HG02571 (cell line): ENCODE measurements around the gene PNRC1.
"Not testable (repeated sequence)": the region's sequence is repeated elsewhere in the genome, so short reads cannot be mapped to it uniquely, and the experiment has no call there.

Experiments used
- ATAC-seq: cut with Tn5 transposase; IDR thresholded peaks from one replicate; pipeline ENCODE4 v1.9.1; 2021; ENCODE audit warnings: mild to moderate bottlenecking, moderate library complexity; ENCODE audit not compliant: unreplicated experiment

Gene PNRC1

DNA sequence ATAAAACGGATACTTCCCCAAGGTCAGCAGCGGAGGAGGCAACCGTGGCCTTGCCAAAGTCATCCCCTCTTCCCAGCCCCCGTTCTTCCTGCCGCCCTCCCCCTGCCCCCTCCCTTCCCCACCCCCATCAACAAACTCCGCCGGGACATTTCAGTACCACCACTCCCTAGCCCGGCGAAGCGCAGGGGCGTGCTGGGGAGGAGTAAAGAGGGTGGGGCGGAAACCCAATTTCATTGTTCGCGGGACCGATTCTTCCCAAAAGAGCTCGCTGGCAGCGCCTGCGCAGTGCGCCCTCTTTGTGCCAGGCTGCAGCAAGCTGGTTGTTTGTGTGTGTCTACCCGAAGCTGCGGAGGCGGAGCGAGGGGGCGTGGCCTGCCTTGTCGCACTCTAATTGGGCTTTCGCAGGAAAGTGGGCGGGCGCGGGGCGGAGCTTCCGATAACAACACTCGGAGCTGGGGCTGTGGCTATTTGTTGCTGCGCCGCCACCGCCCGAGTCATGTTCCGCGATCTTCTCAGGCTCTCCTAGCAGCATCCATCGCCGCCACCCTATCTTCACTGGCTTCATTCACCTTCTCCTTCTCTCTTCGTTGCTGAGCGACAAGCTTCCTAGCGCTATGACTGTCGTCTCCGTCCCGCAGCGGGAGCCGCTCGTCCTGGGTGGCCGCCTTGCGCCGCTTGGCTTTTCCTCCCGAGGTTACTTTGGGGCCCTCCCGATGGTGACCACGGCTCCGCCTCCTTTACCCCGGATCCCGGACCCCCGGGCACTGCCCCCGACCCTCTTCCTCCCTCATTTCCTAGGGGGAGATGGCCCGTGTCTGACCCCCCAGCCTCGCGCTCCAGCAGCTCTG, at the start of gene PNRC1:
Gene PNRC1 (plus strand): TSS at position 471 of the 848 bp plus-strand sequence. CDS start 144 bp downstream, at position 615.
- ATAC-seq = peak; percentile 69

DNA sequence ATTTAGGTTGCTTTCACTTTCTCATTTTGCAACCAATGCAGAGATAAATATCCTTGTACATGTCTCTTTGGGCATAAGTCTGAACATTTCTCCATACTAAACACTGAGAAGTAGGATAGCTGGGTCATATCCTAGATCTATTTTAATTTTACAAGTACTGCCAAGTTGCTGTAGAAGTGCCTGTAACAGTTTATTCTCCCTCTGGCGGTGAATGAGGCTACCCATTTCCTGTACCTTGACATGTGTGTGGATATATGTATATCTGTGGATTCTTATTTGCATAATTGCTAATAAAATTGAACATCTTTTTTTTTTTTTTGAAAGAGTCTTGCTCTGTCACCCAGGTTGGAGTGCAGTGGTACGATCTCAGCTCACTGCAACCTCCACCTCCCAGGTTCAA, 48.0 kb upstream of the PNRC1 start:
- ATAC-seq = no peak

DNA sequence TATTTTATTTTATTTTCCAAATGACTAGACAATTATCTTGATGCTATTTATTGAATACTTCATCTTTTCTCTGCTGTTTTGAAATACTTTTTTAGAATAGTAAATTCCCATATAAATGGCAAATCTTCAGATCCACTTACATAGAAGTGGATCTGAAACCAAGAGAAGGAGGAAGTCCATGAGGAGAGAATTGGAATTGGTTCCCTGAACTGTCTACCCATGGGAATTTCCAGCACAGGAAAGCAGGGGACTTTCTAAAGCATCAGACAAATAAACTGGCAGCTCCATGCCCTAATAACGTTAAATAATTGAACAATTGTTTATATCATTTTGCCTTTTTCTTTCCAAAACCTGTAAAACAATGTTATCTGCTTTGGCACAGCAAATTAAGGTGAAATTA, 47.1 kb upstream of the PNRC1 start:
- ATAC-seq = no peak

DNA sequence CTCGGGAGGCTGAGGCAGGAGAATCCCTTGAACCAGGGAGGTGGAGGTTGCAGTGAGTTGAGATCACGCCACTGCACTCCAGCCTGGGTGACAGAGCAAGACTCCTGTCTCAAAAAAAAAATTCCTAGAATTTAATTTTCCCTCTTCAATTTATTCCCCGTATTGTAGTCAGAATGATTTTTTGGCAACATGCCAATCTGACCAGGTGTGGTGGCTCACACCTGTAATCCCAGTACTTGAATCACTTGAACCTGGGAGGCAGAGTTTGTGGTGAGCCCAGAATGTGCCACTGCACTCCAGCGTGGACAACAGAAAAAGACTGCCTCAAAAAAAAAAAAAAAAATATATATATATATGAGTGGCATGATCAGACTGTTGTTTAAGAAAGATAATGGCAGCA, 46.4 kb upstream of the PNRC1 start:
- not testable (repeated sequence) for ATAC-seq

DNA sequence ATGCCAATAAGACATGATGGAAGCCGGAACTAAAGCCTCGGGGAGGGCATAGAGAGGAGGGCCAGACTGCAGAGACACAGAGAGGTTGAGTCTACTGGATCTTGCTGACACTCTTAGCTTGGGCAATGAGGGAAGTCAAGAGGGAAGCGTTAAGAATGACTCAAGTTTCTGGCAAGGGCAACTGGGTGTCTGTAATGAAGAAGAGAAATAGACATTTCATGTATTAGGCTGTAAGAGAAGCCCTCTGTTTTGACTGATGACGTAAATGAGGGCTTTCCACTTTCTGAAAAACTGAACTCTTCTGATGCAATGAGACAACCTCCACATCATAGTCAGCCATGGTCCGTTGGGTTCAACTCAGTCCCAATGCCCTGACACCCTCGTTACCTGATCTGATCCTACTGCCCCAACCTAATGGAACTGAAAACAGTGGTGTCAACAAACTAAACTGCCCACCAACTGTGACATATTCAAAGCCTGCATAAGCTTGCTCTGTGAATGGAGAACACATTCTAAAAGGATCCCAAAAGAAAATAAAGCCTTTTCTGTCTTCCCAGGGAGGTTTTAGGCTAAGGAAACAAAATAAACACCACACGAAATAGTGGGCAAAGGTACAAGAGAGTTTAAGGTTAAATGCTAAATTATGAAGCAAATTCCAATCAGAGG, 45.8 kb upstream of the PNRC1 start:
- no peak for ATAC-seq

DNA sequence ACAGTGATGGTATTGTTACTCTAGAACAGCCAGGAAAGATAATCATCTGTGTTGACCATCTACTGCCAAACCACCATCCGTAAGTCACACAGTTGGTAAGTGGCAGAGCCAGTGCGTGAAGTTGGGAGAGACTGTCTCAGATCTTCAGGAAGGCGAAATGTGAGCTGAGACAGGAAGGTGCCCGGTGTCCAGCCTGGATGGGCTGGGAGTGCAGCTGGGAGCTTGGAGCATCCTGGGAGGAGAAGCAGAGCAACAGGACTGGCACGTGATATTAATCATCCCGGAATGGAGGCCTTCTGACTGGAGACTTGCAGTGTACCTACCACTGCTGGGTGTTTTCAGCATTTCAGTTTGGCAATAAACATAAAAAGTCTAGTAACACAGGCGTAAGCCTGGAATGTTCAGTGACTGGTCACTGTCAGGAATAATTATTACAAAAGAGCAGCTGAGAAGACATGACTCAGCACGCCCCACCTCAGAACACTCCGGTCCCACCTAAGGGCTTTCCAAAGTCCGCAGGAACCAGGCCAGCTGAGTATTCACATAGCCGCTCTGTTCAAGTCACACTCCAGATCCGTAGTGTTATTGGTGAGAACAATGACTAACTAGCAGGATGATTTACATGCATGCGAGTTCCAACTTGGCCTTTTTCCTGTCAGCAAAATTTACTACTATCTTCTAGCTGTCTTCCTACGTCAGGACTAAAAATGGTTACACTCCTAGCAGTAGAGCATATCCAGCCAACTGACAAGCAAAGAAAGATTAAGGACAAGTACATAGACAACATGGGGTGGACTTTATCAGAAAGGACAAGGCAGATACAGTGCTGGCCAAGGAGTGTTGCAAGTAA, 45.1 kb upstream of the PNRC1 start:
- no peak for ATAC-seq

DNA sequence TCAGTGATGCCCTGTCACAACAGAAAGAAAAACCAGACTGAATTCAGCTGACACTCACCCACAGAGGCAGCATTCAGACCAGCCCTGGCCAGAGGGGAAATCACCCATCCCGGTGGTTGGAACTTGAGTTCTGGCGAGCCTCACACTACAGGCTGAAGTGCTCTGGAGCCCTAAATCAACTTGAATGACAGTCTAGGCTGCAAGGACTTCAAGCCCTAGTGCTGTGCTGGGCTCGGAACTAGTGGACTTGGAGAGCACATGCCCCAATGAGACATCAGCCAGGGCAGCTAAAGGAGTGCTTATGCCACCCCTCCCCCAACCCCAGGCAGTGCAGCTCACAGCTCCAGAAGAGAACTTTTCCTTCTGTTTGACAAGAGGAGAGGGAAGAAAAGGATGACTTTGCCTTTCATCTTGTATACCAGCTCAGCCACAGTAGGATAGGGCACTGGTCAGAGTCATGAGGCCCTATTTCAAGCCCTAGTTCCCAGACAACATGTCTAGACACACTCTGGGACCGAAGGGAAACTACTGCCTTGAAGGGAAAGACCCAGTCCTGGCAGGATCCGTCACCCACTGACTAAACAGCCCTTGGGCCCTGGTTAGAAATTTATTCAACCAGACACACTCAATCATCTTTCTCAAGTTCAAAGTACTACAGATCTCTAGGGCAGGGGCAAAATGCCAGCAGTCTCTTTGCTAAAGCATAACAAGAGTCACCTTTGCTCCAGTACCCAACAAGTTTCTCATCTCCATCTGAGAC, 43.2 kb upstream of the PNRC1 start:
- no peak for ATAC-seq

DNA sequence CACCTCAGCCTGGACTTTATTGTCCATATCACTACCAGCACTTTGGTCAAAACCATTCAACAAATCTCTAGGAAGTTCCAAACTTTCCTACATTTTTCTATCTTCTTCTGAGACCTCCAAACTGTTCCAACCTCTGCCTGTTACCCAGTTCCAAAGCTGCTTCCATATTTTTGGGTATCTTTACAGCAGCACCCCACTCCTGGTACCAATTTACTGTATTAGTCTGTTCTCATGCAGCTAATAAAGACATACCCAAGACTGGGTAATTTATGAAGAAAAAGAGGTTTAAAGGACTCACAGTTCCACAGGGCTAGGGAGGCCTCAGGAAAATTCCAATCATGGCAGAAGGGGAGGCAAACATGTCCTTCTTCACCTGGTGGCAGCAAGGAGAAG, 42.7 kb upstream of the PNRC1 start:
- not testable (repeated sequence) for ATAC-seq

DNA sequence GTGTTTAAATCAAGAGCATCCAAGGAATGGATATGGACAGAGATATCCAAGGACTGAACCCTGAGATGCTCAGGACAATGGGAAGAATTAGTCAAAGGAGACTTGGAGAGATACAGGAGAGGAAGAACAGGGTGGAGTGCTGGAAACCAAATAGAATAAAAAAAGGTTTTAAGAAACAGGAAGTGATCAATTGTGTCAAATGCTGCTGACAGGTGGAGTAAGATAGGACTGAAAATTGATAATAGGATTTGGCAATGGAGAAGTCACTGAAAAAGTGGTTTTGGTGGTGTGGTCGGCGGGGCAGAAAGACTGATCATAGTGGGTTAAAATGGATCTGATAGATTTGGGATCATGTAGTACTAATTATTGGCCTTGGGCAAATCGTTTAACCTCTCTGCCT, 37.9 kb upstream of the PNRC1 start:
- no peak for ATAC-seq

DNA sequence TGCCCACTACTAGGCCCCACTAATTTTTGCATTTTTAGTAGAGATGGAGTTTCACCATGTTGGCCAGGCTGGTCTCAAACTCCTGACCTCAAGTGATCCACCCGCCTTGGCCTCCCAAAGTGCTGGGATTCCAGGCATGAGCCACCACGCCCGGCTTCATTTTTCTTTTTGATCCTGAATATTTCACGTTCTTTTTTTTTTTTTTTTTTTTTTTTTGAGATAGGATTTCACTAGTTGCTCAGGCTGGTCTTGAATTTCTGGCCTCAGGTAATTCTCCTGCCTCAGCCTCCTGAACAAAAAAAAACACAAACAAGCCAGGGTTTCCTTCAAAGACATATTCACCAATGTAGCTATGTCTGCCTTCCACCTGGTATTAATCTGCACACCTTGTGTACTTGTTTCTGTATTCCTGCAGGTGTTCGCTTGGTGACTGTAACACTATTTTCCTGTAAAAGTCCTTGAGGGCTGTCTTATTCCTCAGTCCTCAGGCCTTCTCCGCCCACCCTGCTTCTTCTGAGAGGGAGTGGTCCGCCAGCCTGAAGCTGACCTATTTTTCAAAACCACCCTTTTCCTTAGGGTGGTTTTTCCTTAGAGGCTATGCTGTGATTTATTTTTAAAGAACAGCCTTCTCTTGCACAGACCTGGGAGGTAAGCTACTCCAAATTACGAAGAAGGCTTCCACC, 36.1 kb upstream of the PNRC1 start:
- ATAC-seq = no peak

DNA sequence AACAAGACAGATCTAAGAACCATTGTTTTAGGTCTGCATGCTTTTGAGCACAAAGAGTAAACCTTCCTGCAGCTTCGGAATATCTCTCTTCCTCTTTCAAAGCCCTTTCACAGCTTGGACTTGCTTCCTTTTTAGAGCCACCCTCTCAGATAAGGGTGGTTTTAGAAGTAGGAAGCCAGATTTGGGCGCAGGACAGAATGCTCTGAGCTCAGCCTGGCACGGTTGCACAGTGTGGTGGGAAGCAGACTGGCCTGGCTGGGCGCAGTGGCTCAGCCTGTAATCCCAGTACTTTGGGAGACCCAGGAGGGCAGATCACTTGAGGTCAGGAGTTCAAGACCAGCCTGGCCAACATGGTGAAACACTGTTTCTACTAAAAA, 35.6 kb upstream of the PNRC1 start:
- no peak for ATAC-seq

DNA sequence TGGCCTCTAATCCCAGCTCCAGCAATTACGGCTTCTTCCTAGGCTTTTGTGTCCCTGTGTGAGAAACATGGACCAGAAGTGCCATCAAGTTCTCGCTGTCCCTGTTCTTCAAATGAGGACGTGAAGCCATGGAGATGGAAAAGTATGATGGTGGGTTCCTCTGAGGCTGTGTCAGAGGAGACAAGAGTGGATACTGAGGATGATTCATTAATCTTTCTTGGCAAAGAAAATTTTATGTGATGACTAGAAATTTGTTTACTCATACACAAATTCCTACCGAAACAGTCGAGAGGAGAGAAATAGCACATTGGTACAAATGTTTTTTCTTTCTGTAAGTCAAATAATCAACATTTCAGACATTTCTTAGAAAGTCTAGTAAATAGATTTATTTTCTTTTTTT, 35.0 kb upstream of the PNRC1 start:
- no peak for ATAC-seq

DNA sequence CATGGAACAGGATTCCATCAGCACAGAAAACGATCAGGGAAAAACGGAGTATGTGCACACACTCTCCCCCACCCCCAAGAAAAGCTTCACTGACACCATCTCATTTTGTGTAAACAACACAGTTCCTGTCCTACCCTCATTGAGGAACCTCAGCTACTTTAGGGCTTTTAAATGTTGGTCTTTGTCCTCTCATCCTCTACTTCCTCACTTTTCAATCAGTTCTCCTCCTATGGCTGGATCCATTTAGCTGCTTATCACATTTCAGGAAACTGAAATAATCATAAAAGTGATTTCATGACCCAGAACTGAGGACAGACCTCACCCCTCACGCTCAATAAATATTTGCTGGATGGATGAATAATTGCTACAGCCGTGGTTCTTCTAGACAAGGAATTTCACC, 33.1 kb upstream of the PNRC1 start:
- no peak for ATAC-seq

DNA sequence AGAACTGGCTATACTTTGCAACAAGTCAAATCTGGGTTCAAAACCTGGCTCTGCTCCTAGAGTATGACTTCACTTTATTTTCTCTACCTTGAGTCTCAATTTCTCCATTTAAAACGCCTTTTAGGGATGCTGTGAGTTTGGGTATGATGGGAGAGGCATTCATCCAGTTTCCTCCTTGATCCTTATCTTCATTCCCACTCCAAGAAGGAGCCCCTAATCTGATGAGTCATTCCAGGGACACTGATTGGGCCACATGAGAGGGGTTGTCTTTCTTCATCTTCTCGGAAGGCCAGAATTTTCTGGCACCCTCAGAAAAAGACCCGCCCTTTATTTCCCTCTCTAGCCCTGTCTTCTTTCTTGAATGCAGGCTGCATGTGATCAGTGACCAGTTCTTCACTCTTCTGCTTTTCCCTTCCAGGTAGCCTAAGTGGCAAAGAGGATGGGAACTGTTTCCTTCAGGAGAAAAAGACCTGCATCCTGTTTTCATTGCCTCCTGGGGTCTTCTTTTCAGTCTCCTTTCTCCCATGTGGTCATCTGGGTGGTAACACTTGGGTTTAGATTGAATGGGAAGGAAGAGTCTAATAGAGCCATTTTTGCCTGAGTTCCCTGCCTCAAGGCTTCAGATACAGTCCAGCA, 32.1 kb upstream of the PNRC1 start:
- no peak for ATAC-seq

DNA sequence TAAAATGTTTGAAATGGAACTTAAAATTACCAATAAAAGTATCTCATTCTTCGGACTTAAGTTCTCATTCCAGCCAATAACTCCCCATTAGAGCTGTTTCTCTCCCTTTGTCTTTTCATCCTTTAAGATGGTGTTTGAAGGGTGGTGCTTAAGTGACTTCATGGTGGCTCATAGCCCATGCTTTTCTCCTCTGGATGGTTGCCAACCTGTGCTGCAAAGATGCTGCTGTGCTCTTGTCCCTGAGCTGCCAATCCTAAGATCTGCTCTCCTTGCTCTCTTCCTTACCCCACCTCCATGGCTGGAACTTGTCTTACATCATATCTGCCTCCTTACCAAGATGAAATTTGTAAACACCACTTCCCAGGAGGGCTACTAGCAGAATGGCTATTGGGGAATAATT, 31.6 kb upstream of the PNRC1 start:
- ATAC-seq = no peak

DNA sequence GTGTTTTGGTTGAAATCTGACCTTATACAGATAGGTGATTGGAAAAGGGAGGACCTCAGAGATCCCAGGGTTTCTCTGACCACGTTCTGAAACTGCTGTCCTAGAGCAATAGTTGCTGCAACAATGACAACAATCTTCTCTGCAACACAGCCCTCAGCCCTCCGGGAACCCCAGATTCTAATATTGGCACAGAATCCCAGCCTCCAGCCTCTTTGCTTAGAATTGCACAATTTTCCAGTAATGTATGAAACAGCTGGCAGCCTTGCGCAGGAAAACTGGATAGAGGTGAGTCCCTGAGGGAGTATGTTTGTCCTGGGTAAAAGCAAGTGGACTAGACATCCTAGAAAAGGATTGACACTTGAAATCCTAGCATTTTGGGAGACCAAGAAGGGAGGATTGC, 30.4 kb upstream of the PNRC1 start:
- no peak for ATAC-seq

DNA sequence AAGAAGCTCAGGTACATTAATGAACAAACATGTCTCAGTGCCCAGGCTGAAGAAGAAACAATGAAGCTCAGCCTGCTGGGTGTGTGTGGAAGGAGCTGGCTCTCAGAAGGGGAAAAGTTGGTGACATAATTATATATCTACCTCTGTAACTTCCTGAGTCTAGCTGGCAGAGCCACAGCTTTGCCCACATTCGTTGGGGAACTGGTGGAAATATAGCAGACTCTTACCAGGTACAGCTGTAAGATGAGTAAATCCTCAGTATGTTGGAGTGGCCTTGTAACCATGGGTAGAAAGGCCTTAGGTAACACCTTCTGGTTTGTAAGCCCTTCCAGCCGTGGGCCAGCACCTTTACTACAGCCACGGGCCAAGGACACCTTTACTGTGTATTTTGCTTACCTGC, 29.9 kb upstream of the PNRC1 start:
- no peak for ATAC-seq

DNA sequence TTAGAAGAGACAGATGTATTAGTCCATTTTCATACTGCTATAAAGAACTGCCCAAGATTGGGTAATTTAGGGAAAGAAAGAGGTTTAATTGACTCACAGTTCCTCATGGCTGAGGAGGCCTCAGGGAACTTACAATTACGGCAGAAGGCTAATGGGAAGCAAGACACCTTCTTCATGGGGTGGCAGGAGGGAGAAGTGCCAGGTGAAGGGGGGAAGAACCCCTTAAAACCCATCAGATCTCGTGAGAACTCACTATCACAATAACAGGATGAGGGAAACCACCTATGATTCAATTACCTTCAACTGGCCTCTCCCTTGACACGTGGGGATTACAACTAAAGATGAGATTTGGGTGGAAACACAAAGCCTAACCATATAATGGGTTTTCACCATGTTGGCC, 28.9 kb upstream of the PNRC1 start:
- no peak for ATAC-seq

DNA sequence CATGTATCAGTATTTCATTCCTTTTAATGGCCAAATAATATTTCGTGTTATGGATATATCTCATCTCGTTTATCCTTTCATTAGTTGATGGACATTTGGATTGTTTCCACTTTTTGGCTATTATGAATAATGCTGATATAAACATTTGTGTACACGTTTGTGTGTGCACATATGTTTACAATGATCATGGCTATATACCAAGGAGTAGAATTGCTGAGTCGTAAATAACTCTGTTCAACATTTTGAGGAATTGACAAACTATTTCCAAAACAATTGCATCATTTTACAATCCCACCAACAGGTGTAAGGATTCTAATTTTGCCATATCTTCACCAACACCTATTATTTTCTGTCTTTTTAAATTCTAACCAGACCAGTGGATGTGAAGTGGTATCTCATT, 26.3 kb upstream of the PNRC1 start:
- no peak for ATAC-seq

DNA sequence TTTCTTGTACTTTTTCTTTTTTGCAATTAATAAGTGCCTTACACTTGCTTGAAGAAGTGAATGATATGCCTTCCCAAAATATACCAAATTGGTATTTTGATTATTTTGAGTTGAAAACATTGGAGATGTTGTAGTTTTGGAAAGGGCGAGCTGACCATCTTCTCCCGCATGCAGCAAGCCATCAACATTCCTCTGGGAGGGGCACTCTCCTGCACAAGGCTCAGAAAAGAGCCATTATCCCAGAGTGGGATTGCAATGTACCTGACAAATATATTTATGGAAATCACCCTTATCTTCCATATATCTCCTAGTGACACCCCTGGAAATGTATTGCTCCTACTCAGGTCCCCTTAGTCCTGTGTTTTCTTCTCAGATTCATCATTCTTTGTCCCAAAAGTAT, 22.8 kb upstream of the PNRC1 start:
- no peak for ATAC-seq
